Measurements from ENCODE around the gene NR2C2. TPM values are rescaled to one million over a fixed set of nuclear protein-coding genes. Genes with fewer than 3 reads are reported as not detected.

NR2C2 gene
- total RNA-seq, 4 donors from 2014 or later = 36.4 to 43.9 (median 40.8) TPM

GRCh38 chr3:14947886-14948608 is 664 bp downstream of the NR2C2 start:
- peaks cover 9 to 27% (median 18%) of the 10 kb centered on the region in 4 donors for H3K36me3 ChIP-seq
- H3K27ac ChIP-seq (replicated peaks in 1 of 4) = peak overlapping the region; percentile 99 to 100 (median 99)
- DNase-seq (ENCODE audit: extremely low spot score) = peak; percentile 99
- H3K4me1 ChIP-seq = peaks cover 30 to 75% (median 60%) of the 10 kb centered on the region in 4 donors
- under 1% methylated on average over 42 of the region's 79 CpGs for WGBS
- no peaks in the 10 kb centered on the region for H3K27me3 ChIP-seq
- no peak for TF ChIP-seq EP300 (IDR thresholded peaks at IDR 0.05)
- peak; percentile 63 to 71 for TF ChIP-seq POLR2AphosphoS5 (IDR thresholded peaks at IDR 0.05)
- no peak for TF ChIP-seq POLR2A (IDR thresholded peaks at IDR 0.05; ENCODE audit: low read depth)
- peak overlapping the region; percentile 82 to 99 (median 92) for H3K4me3 ChIP-seq
- intact Hi-C loops (cut with DNase I) = loop anchor here (10.0 kb wide), 1 partner anchor 107 kb away; no protein-coding TSS in a partner anchor
- no peaks in the 10 kb centered on the region for H3K9me3 ChIP-seq

- intact Hi-C loops (cut with DNase I) = loop anchor here (10.0 kb wide), 1 partner anchor 106 kb away; no protein-coding TSS in a partner anchor
- Histone ChIP-seq H3K36me3 (peaks cover 9 to 22% (median 15%) of the 10 kb centered on the region in 4 donors), H3K9me3 (no peaks in the 10 kb centered on the region), H3K27me3 (no peaks in the 10 kb centered on the region), H3K27ac (replicated peaks in 1 of 4) (peak overlapping the region; percentile 99 to 100 (median 99)), H3K4me1 (peaks cover 30 to 75% (median 57%) of the 10 kb centered on the region in 4 donors), H3K4me3 (peak overlapping the region; percentile 82 to 99 (median 92))
- TF ChIP-seq EP300 (IDR thresholded peaks at IDR 0.05) (no peak), POLR2AphosphoS5 (IDR thresholded peaks at IDR 0.05) (peak in 1 of 2 donors; percentile 67), POLR2A (IDR thresholded peaks at IDR 0.05; ENCODE audit: low read depth) (no peak), CTCF (IDR thresholded peaks at IDR 0.05) (no peak)
- WGBS = 2% methylated on average over 20 of the region's 26 CpGs
- no peak for DNase-seq (ENCODE audit: extremely low spot score)
Observed at GRCh38 chr3:14948609-14949038, 1.2 kb downstream of the NR2C2 start.

GRCh38 chr3:14949126-14949525 is 1.7 kb downstream of the NR2C2 start:
- H3K36me3 ChIP-seq = peaks cover 9 to 17% (median 13%) of the 10 kb centered on the region in 4 donors
- peaks cover 26 to 71% (median 52%) of the 10 kb centered on the region in 4 donors for H3K4me1 ChIP-seq
- no peaks in the 10 kb centered on the region for H3K9me3 ChIP-seq
- peak overlapping the region; percentile 82 to 99 (median 92) for H3K4me3 ChIP-seq
- H3K27ac ChIP-seq (replicated peaks in 1 of 4) = peak overlapping the region; percentile 99 to 100 (median 99)
- no peak for DNase-seq (ENCODE audit: extremely low spot score)
- H3K27me3 ChIP-seq = no peaks in the 10 kb centered on the region
- 23% methylated on average over 5 of the region's 5 CpGs for WGBS
- intact Hi-C loops (cut with DNase I) = loop anchor here (10.0 kb wide), 1 partner anchor 106 kb away; no protein-coding TSS in a partner anchor
- TF ChIP-seq POLR2A (IDR thresholded peaks at IDR 0.05; ENCODE audit: low read depth) (no peak), EP300 (IDR thresholded peaks at IDR 0.05) (no peak), POLR2AphosphoS5 (IDR thresholded peaks at IDR 0.05) (no peak), CTCF (IDR thresholded peaks at IDR 0.05) (no peak)

- DNase-seq (ENCODE audit: extremely low spot score) = no peak
- intact Hi-C loops (cut with DNase I) = loop anchor here (10.0 kb wide), 1 partner anchor 55 kb away; no protein-coding TSS in a partner anchor
- Histone ChIP-seq H3K36me3 (peaks cover 3 to 6% (median 4%) of the 10 kb centered on the region in 4 donors), H3K27ac (replicated peaks in 1 of 4) (peak overlapping the region in 1 of 4 donors; percentile 99), H3K9me3 (no peaks in the 10 kb centered on the region), H3K4me1 (peaks cover 26 to 63% (median 41%) of the 10 kb centered on the region in 4 donors), H3K27me3 (no peaks in the 10 kb centered on the region), H3K4me3 (no peak overlapping the region)
- TF ChIP-seq POLR2AphosphoS5 (IDR thresholded peaks at IDR 0.05) (no peak), CTCF (IDR thresholded peaks at IDR 0.05) (no peak), EP300 (IDR thresholded peaks at IDR 0.05) (no peak), POLR2A (IDR thresholded peaks at IDR 0.05; ENCODE audit: low read depth) (no peak)
- 68% methylated on average over 2 of the region's 2 CpGs for WGBS
Observed at GRCh38 chr3:14950274-14950673, 2.9 kb downstream of the NR2C2 start.

GRCh38 chr3:14957153-14957552 is 9.8 kb downstream of the NR2C2 start:
- TF ChIP-seq POLR2A (IDR thresholded peaks at IDR 0.05; ENCODE audit: low read depth) (no peak), POLR2AphosphoS5 (IDR thresholded peaks at IDR 0.05) (no peak), CTCF (IDR thresholded peaks at IDR 0.05) (no peak), EP300 (IDR thresholded peaks at IDR 0.05) (no peak)
- Histone ChIP-seq H3K36me3 (no peaks in the 10 kb centered on the region), H3K9me3 (no peaks in the 10 kb centered on the region), H3K4me3 (no peak overlapping the region), H3K27ac (replicated peaks in 1 of 4) (no peak overlapping the region), H3K4me1 (peaks cover 14 to 60% (median 38%) of the 10 kb centered on the region in 4 donors), H3K27me3 (no peaks in the 10 kb centered on the region)
- no peak for DNase-seq (ENCODE audit: extremely low spot score)
- WGBS = 83% methylated on average over 1 of the region's 1 CpG
- intact Hi-C loops (cut with DNase I) = loop anchor here (10.0 kb wide), 1 partner anchor 48 kb away; no protein-coding TSS in a partner anchor

Measured in esophagus muscularis mucosa (tissue), 4 donors.